ENCODE data around the gene S100A8.

The S100A8 gene

GRCh38 chr1:153431002-153431401, 40.1 kb upstream of the S100A8 start:
- Histone ChIP-seq H3K36me3 (ENCODE audit: insufficient read depth, low read length) (no peaks in the 10 kb centered on the region), H3K4me3 (no peak overlapping the region), H3K27ac (no peak overlapping the region), H3K9me3 (ENCODE audit: low read depth, low read length) (no peaks in the 10 kb centered on the region), H3K9ac (ENCODE audit: insufficient read length) (no peak overlapping the region)
- TF ChIP-seq FOXP2 (optimal IDR thresholded peaks at IDR 0.05; ENCODE audit: control extremely low read depth, extremely low read length, insufficient read depth) = no peak
- TF ChIP-seq EZH2 (IDR thresholded peaks at IDR 0.05) = no peak
- DNase-seq (ENCODE audit: low read depth, low spot score) = no peak

GRCh38 chr1:153430561-153430960, 39.7 kb upstream of the S100A8 start:
- no peak overlapping the region for H3K27ac ChIP-seq
- H3K9ac ChIP-seq (ENCODE audit: insufficient read length) = no peak overlapping the region
- TF ChIP-seq POLR2AphosphoS5 (IDR thresholded peaks at IDR 0.05; ENCODE audit: borderline replicate concordance, low read depth, low read length) (no peak), EZH2 (IDR thresholded peaks at IDR 0.05) (no peak)
- H3K4me3 ChIP-seq = no peak overlapping the region
- no peaks in the 10 kb centered on the region for H3K9me3 ChIP-seq (ENCODE audit: low read depth, low read length)
- DNase-seq (ENCODE audit: low read depth, low spot score) = no peak
- H3K36me3 ChIP-seq (ENCODE audit: insufficient read depth, low read length) = no peaks in the 10 kb centered on the region

- H3K9ac ChIP-seq (ENCODE audit: insufficient read length) = no peak overlapping the region
- TF ChIP-seq FOXP2 (optimal IDR thresholded peaks at IDR 0.05; ENCODE audit: control extremely low read depth, extremely low read length, insufficient read depth) (no peak), EZH2 (IDR thresholded peaks at IDR 0.05) (no peak), POLR2AphosphoS5 (IDR thresholded peaks at IDR 0.05; ENCODE audit: borderline replicate concordance, low read depth, low read length) (no peak)
- no peak for DNase-seq (ENCODE audit: low read depth, low spot score)
Measured at GRCh38 chr1:153430166-153430553, 39.3 kb upstream of the S100A8 start.

GRCh38 chr1:153429266-153430165, 38.6 kb upstream of the S100A8 start:
- no peak for DNase-seq (ENCODE audit: low read depth, low spot score)

More at GRCh38 chr1:153430166-153430553, 39.3 kb upstream of the S100A8 start:
- H3K27ac ChIP-seq = no peak overlapping the region
- H3K4me3 ChIP-seq = no peak overlapping the region
- no peaks in the 10 kb centered on the region for H3K36me3 ChIP-seq (ENCODE audit: insufficient read depth, low read length)
- H3K9me3 ChIP-seq (ENCODE audit: low read depth, low read length) = no peaks in the 10 kb centered on the region

GRCh38 chr1:153428791-153429190, 37.9 kb upstream of the S100A8 start:
- Histone ChIP-seq H3K36me3 (ENCODE audit: insufficient read depth, low read length) (no peaks in the 10 kb centered on the region), H3K4me3 (no peak overlapping the region), H3K9me3 (ENCODE audit: low read depth, low read length) (no peaks in the 10 kb centered on the region), H3K27ac (no peak overlapping the region), H3K9ac (ENCODE audit: insufficient read length) (no peak overlapping the region)
- no peak for DNase-seq (ENCODE audit: low read depth, low spot score)
- TF ChIP-seq FOXP2 (optimal IDR thresholded peaks at IDR 0.05; ENCODE audit: control extremely low read depth, extremely low read length, insufficient read depth) = no peak
- no peak for TF ChIP-seq POLR2AphosphoS5 (IDR thresholded peaks at IDR 0.05; ENCODE audit: borderline replicate concordance, low read depth, low read length)
- TF ChIP-seq EZH2 (IDR thresholded peaks at IDR 0.05) = no peak

More at GRCh38 chr1:153429266-153430165, 38.6 kb upstream of the S100A8 start:
- H3K27ac ChIP-seq = no peak overlapping the region
- TF ChIP-seq FOXP2 (optimal IDR thresholded peaks at IDR 0.05; ENCODE audit: control extremely low read depth, extremely low read length, insufficient read depth) = no peak
- H3K4me3 ChIP-seq = no peak overlapping the region
- no peak overlapping the region for H3K9ac ChIP-seq (ENCODE audit: insufficient read length)
- no peaks in the 10 kb centered on the region for H3K36me3 ChIP-seq (ENCODE audit: insufficient read depth, low read length)
- H3K9me3 ChIP-seq (ENCODE audit: low read depth, low read length) = no peaks in the 10 kb centered on the region

GRCh38 chr1:153428073-153428638, 37.3 kb upstream of the S100A8 start:
- no peak overlapping the region for H3K9ac ChIP-seq (ENCODE audit: insufficient read length)
- no peak overlapping the region for H3K27ac ChIP-seq
- H3K9me3 ChIP-seq (ENCODE audit: low read depth, low read length) = no peaks in the 10 kb centered on the region
- no peak for TF ChIP-seq EZH2 (IDR thresholded peaks at IDR 0.05)
- TF ChIP-seq POLR2AphosphoS5 (IDR thresholded peaks at IDR 0.05; ENCODE audit: borderline replicate concordance, low read depth, low read length) = no peak
- no peak for TF ChIP-seq FOXP2 (optimal IDR thresholded peaks at IDR 0.05; ENCODE audit: control extremely low read depth, extremely low read length, insufficient read depth)
- no peak for DNase-seq (ENCODE audit: low read depth, low spot score)
- H3K36me3 ChIP-seq (ENCODE audit: insufficient read depth, low read length) = no peaks in the 10 kb centered on the region
- no peak overlapping the region for H3K4me3 ChIP-seq

GRCh38 chr1:153426809-153427208, 35.9 kb upstream of the S100A8 start:
- no peak for DNase-seq (ENCODE audit: low read depth, low spot score)
- TF ChIP-seq POLR2AphosphoS5 (IDR thresholded peaks at IDR 0.05; ENCODE audit: borderline replicate concordance, low read depth, low read length) = no peak
- no peak for TF ChIP-seq FOXP2 (optimal IDR thresholded peaks at IDR 0.05; ENCODE audit: control extremely low read depth, extremely low read length, insufficient read depth)
- TF ChIP-seq EZH2 (IDR thresholded peaks at IDR 0.05) = no peak
- Histone ChIP-seq H3K27ac (no peak overlapping the region), H3K36me3 (ENCODE audit: insufficient read depth, low read length) (no peaks in the 10 kb centered on the region), H3K9ac (ENCODE audit: insufficient read length) (no peak overlapping the region), H3K4me3 (no peak overlapping the region), H3K9me3 (ENCODE audit: low read depth, low read length) (no peaks in the 10 kb centered on the region)

GRCh38 chr1:153422450-153423068, 31.7 kb upstream of the S100A8 start:
- Histone ChIP-seq H3K4me3 (no peak overlapping the region), H3K9me3 (ENCODE audit: low read depth, low read length) (no peaks in the 10 kb centered on the region), H3K9ac (ENCODE audit: insufficient read length) (no peak overlapping the region), H3K36me3 (ENCODE audit: insufficient read depth, low read length) (no peaks in the 10 kb centered on the region), H3K27ac (no peak overlapping the region)
- peak; percentile 8 for DNase-seq (ENCODE audit: low read depth, low spot score)
- TF ChIP-seq EZH2 (IDR thresholded peaks at IDR 0.05) (no peak), FOXP2 (optimal IDR thresholded peaks at IDR 0.05; ENCODE audit: control extremely low read depth, extremely low read length, insufficient read depth) (no peak), POLR2AphosphoS5 (IDR thresholded peaks at IDR 0.05; ENCODE audit: borderline replicate concordance, low read depth, low read length) (no peak)
